Esophagus squamous epithelium (tissue), 4 donors: Measurements from ENCODE around the gene CCNY.

Experiments
- CTCF ChIP-seq, 6 experiments: fragments of 450-650 bp in 4 of 6; fragments of 200-600 bp in 2 of 6; sonication (generic) in 2 of 6; IDR thresholded peaks; one replicate each; pipeline ENCODE4 v1.5.1; 2016 to 2019; ENCODE audit warnings: antibody characterized with exemption in 6 of 6, mild to moderate bottlenecking in 4 of 6, moderate library complexity in 4 of 6
- POLR2A ChIP-seq, 4 donors: fragments of 450-650 bp; IDR thresholded peaks; one replicate each; pipeline ENCODE4 v1.6.1; 2017; ENCODE audit warnings: antibody characterized with exemption in 4 of 4, mild to moderate bottlenecking in 4 of 4, moderate library complexity in 3 of 4

GRCh38 chr10:35568483-35569015 is 232.2 kb downstream of the CCNY start:
- TF ChIP-seq CTCF (IDR thresholded peaks at IDR 0.05) (no peak), POLR2A (IDR thresholded peaks at IDR 0.05) (no peak)
